ENCODE measurements around the gene DNAH10. TPM values are rescaled to one million over a fixed set of nuclear protein-coding genes. Genes with fewer than 3 reads are reported as not detected.

The DNAH10 gene
- total RNA-seq, 1 donor from 2014 or later: 0.51 TPM

GRCh38 chr12:123914726-123915333 is 152.7 kb downstream of the DNAH10 start:
- intact Hi-C loops (cut with micrococcal nuclease): no loop called here
- H3K4me3 Mint-ChIP-seq: no peak overlapping the region
- CTCF ChIA-PET: no interaction called here
- peaks cover 4% of the 10 kb centered on the region for H3K27me3 Mint-ChIP-seq
- POLR2A ChIA-PET: no interaction called here
- no peaks in the 10 kb centered on the region for H3K9me3 Mint-ChIP-seq
- H3K27ac Mint-ChIP-seq: no peak overlapping the region
- TF ChIP-seq, protein P1, sequence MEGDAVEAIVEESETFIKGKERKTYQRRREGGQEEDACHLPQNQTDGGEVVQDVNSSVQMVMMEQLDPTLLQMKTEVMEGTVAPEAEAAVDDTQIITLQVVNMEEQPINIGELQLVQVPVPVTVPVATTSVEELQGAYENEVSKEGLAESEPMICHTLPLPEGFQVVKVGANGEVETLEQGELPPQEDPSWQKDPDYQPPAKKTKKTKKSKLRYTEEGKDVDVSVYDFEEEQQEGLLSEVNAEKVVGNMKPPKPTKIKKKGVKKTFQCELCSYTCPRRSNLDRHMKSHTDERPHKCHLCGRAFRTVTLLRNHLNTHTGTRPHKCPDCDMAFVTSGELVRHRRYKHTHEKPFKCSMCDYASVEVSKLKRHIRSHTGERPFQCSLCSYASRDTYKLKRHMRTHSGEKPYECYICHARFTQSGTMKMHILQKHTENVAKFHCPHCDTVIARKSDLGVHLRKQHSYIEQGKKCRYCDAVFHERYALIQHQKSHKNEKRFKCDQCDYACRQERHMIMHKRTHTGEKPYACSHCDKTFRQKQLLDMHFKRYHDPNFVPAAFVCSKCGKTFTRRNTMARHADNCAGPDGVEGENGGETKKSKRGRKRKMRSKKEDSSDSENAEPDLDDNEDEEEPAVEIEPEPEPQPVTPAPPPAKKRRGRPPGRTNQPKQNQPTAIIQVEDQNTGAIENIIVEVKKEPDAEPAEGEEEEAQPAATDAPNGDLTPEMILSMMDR (IDR thresholded peaks at IDR 0.05): no peak
- no peaks in the 10 kb centered on the region for H3K36me3 Mint-ChIP-seq (ENCODE audit: low read depth)
- H3K4me1 Mint-ChIP-seq: no peaks in the 10 kb centered on the region
- no peak for DNase-seq
- no peak for ATAC-seq (ENCODE audit: low read depth)

DNA sequence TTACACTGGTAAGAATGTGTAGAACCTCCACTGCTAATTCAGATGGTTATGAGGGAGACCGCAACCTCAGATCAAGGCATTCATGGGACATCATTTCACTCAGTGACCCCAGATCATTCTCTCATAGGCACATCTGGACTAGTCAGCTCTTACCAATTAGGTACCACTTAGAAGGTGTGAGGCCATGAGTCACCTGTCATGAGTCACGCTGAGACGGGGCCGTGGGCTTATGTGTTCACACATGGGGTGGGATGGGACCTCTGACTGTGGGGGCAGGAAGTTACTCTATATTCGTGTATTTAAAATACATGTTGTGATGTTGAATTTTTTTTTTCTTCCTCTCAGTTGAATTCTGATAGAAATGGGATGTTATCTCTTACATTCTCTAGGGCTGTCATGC is 154.6 kb downstream of the DNAH10 start:
- CTCF ChIA-PET: no interaction called here
- Mint-ChIP-seq H3K9me3 (no peaks in the 10 kb centered on the region), H3K27me3 (peaks cover 7% of the 10 kb centered on the region), H3K4me1 (no peaks in the 10 kb centered on the region), H3K36me3 (ENCODE audit: low read depth) (no peaks in the 10 kb centered on the region), H3K27ac (no peak overlapping the region), H3K4me3 (no peak overlapping the region)
- POLR2A ChIA-PET: no interaction called here
- DNase-seq (no peak), ATAC-seq (ENCODE audit: low read depth) (no peak)
- TF ChIP-seq, protein P1 (IDR thresholded peaks at IDR 0.05): no peak
- intact Hi-C loops (cut with micrococcal nuclease): no loop called here

DNA sequence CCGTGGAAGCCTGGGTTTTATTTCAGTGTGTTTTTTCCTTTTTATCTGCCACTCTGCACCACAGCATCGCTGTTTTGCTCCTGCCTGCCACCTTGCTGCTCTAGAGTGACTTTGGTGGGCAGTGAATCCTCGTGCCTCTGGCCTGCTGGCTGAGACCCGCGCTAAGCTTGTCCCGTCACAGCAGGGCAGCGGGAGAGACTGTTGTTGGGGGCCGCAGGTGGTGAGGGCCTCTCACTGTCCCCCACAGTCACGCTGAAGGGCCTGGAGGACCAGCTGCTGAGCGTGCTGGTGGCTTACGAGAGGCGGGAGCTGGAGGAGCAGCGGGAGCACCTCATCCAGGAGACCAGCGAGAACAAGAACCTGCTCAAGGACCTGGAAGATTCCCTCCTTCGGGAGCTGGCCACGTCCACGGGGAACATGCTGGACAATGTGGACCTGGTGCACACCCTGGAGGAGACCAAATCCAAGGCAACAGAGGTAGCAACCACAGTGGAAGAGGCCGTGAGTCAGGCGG is 155.3 kb downstream of the DNAH10 start:
- no peak overlapping the region for H3K4me3 Mint-ChIP-seq
- ChIA-PET CTCF (no interaction called here), POLR2A (no interaction called here)
- DNase-seq: no peak
- no peaks in the 10 kb centered on the region for H3K9me3 Mint-ChIP-seq
- intact Hi-C loops (cut with micrococcal nuclease): no loop called here
- TF ChIP-seq, protein P1 (IDR thresholded peaks at IDR 0.05): no peak
- no peaks in the 10 kb centered on the region for H3K4me1 Mint-ChIP-seq
- peaks cover 7% of the 10 kb centered on the region for H3K27me3 Mint-ChIP-seq
- H3K36me3 Mint-ChIP-seq (ENCODE audit: low read depth): no peaks in the 10 kb centered on the region
- ATAC-seq (ENCODE audit: low read depth): no peak
- H3K27ac Mint-ChIP-seq: no peak overlapping the region

DNA sequence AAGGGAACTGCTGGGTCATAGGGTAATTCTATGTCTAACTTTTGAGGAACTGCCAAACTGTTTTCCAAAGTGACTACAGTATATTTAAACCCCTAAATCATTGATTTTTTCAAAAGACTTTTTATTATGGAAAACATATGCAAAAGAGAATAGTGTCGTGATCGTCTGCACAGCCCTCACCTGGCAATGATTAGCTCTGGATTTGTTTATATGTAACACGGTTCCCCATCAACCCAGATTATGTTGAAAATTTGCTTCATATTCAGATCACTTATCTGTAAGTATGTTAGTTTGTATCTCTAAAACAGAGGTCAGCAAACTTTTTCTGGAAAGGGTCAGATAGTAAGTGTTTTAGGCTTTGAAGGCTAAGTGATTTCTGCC is 157.9 kb downstream of the DNAH10 start:
- TF ChIP-seq, protein P1 (IDR thresholded peaks at IDR 0.05): no peak
- no peak overlapping the region for H3K27ac Mint-ChIP-seq
- H3K36me3 Mint-ChIP-seq (ENCODE audit: low read depth): no peaks in the 10 kb centered on the region
- intact Hi-C loops (cut with micrococcal nuclease): no loop called here
- no peaks in the 10 kb centered on the region for H3K4me1 Mint-ChIP-seq
- peaks cover 17% of the 10 kb centered on the region for H3K27me3 Mint-ChIP-seq
- no peak for DNase-seq
- POLR2A ChIA-PET: no interaction called here
- no peaks in the 10 kb centered on the region for H3K9me3 Mint-ChIP-seq
- no peak overlapping the region for H3K4me3 Mint-ChIP-seq
- CTCF ChIA-PET: no interaction called here
- ATAC-seq (ENCODE audit: low read depth): no peak

DNA sequence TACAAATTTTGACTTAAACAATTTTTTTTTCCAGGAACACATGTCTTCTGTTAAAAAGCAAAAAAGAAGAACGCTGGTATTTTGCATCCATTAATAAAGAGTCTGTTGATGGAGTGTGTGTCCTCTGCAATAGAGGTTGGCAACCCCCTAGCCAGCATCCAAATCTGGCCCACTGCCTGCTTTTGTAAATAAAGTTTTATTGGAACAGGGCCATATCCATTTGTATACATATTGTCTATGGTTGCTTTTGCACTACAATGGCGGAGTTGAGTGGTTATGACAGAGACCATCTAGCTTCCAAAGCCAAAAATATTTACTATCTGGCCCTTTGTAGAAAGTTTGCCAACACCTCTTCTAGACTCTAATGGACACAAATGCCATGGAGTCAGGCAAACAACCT is 160.9 kb downstream of the DNAH10 start:
- Mint-ChIP-seq H3K27me3 (peaks cover 29% of the 10 kb centered on the region), H3K36me3 (ENCODE audit: low read depth) (no peaks in the 10 kb centered on the region), H3K4me3 (no peak overlapping the region), H3K4me1 (no peaks in the 10 kb centered on the region), H3K9me3 (no peaks in the 10 kb centered on the region), H3K27ac (no peak overlapping the region)
- DNase-seq (no peak), ATAC-seq (ENCODE audit: low read depth) (no peak)
- ChIA-PET CTCF (no interaction called here), POLR2A (no interaction called here)
- intact Hi-C loops (cut with micrococcal nuclease): no loop called here
- TF ChIP-seq, protein P1 (IDR thresholded peaks at IDR 0.05): no peak
